BLaER1 (cell line): ENCODE results near the gene SERPINB1.

ENCODE experiments used
- H3K27ac ChIP-seq: shearing (Covaris generic); formaldehyde crosslinking; 2 replicates; pipeline ENCODE4 v1.8.1; 2022
- H3K27me3 ChIP-seq: shearing (Covaris generic); formaldehyde crosslinking; 2 replicates; pipeline ENCODE4 v1.8.1; 2022
- H3K36me3 ChIP-seq: shearing (Covaris generic); formaldehyde crosslinking; 2 replicates; pipeline ENCODE4 v1.8.1; 2022
- H3K4me1 ChIP-seq: shearing (Covaris generic); formaldehyde crosslinking; 2 replicates; pipeline ENCODE4 v1.8.1; 2022
- H3K4me2 ChIP-seq: shearing (Covaris generic); formaldehyde crosslinking; 2 replicates; pipeline ENCODE4 v1.8.1; 2022
- H3K4me3 ChIP-seq: shearing (Covaris generic); formaldehyde crosslinking; 2 replicates; pipeline ENCODE4 v1.8.1; 2022
- H3K9ac ChIP-seq: shearing (Covaris generic); formaldehyde crosslinking; 2 replicates; pipeline ENCODE4 v1.8.1; 2022
- H3K9me3 ChIP-seq: shearing (Covaris generic); formaldehyde crosslinking; 2 replicates; pipeline ENCODE4 v1.8.1; 2022
- H4K20me1 ChIP-seq: shearing (Covaris generic); formaldehyde crosslinking; 2 replicates; pipeline ENCODE4 v1.8.1; 2022
- Cebpa-rat ChIP-seq: shearing (Covaris generic); IDR thresholded peaks from 2 replicates; pipeline ENCODE4 v1.8.1; 2022

Gene SERPINB1

DNA sequence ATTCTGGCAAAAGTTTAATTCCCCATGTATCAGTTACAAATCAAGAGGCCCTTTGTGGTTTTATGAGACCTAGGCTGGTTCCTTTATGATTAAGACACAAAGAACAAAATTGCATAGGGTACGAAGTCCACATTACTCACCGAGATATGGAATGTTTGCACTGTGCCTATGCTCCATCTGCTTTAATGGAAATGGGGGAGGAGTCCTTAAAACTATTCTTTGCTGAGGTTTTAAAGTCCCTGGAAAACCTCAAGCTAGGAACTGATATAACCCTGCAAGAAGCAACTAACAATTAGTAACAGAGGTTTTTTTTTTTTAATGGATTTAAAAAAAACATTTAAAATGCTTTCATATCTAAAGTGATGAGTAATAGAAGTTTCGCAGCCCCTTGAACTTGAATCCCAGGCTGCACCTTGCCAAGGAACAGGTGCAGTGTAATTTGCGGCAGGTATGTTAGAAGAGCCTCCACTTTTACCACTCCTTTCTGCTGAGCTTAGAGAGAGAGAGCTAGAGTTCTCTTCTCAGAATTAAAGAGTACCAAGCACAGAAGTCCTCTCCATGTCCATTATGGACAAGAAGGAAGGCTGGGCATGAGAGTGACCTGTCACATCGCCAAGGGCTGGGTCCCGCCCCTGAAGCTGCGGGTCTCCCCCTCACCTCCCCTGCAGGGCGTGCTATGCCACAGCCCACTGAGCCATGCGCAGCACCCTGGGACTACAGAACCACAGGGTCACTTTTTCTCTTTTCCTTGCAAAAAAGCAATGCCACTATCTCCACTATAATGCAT, 2.3 kb downstream of the SERPINB1 start:
- Histone ChIP-seq H3K4me3 (peak overlapping the region; percentile 38; the same call in 1 of the 2 replicates), H3K27ac (no peak overlapping the region), H3K36me3 (peaks cover 17% of the 10 kb centered on the region; the same call in 1 of the 2 replicates), H3K9me3 (peaks cover 3% of the 10 kb centered on the region; the same call in 1 of the 2 replicates), H3K9ac (no peak overlapping the region), H4K20me1 (peaks cover 17% of the 10 kb centered on the region), H3K27me3 (peaks cover 62% of the 10 kb centered on the region), H3K4me1 (peaks cover 31% of the 10 kb centered on the region), H3K4me2 (peak overlapping the region; percentile 81)
- no peak for TF ChIP-seq Cebpa-rat

DNA sequence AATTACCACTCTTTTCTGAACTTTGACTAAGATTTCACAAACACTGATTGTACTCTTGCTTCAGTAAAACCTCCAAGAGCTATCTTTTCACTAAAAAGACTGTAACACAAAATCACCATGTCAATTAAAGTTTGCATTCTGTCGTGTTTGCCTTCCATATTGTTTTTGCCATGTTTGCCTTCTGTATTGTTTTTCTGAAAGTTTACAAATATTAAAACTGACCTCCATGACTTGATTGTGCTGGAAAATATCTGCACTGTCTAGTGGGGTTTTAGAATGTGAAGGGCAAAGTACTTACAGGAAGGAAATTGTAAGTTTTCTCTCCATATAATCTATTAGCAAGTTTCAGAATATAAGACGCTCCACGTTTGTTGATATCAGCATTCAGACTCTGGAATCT, 3.4 kb downstream of the SERPINB1 start:
- peaks cover 3% of the 10 kb centered on the region; the same call in 1 of the 2 replicates for H3K9me3 ChIP-seq
- no peak overlapping the region for H3K27ac ChIP-seq
- no peak overlapping the region for H3K9ac ChIP-seq
- peaks cover 61% of the 10 kb centered on the region for H3K27me3 ChIP-seq
- no peak overlapping the region for H3K4me2 ChIP-seq
- no peak overlapping the region for H3K4me3 ChIP-seq
- H4K20me1 ChIP-seq, result peaks cover 17% of the 10 kb centered on the region
- H3K4me1 ChIP-seq, result peaks cover 31% of the 10 kb centered on the region
- peaks cover 17% of the 10 kb centered on the region; the same call in 1 of the 2 replicates for H3K36me3 ChIP-seq
- no peak for TF ChIP-seq Cebpa-rat

DNA sequence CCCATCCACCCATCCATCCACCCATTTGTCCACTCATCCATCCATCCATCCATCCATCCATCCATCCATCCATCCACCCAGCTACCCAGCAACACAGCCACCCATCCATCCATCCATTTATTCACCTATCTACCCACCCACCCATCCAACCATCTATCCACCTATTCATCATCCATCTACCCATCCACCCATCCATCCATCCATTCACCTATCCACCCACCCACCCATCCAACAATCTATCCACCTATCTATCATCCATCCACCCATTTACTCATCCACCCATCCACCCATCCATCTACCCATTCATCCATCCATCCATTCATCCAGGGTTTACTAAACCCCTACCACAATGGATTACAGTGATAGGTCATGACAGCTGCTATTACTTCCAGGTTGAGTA, 7.4 kb downstream of the SERPINB1 start:
- Histone ChIP-seq H3K9me3 (no peaks in the 10 kb centered on the region; the same call in 1 of the 2 replicates), H3K27me3 (peaks cover 21% of the 10 kb centered on the region), H3K36me3 (peaks cover 17% of the 10 kb centered on the region; the same call in 1 of the 2 replicates), H3K9ac (no peak overlapping the region), H4K20me1 (peaks cover 1% of the 10 kb centered on the region), H3K4me3 (no peak overlapping the region), H3K4me1 (peaks cover 2% of the 10 kb centered on the region), H3K4me2 (no peak overlapping the region), H3K27ac (no peak overlapping the region)
- TF ChIP-seq Cebpa-rat, result no peak

DNA sequence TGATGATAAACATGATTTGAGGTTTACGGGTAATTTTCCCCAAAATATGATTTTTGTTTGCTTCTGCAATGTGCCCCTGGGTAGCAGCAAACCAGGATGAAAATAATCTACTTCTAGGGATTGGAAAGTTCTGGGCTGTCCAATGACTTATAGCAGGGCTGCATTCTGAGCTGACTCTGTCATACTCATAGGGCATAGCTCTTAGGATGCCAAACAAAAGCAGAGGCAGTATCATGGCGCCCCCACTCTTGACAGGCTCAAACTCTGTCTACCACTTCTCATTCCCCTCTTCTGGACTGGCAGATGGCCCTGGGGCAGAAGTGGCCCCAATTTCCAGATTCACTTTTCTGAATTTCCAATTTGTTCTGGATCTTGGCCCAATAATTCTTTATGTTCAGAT, 10.3 kb downstream of the SERPINB1 start:
- H3K4me3 ChIP-seq, result no peak overlapping the region
- no peaks in the 10 kb centered on the region for H4K20me1 ChIP-seq
- no peaks in the 10 kb centered on the region for H3K4me1 ChIP-seq
- no peak overlapping the region for H3K27ac ChIP-seq
- H3K9me3 ChIP-seq, result no peaks in the 10 kb centered on the region; the same call in 1 of the 2 replicates
- H3K27me3 ChIP-seq, result no peaks in the 10 kb centered on the region
- no peak overlapping the region for H3K4me2 ChIP-seq
- no peak overlapping the region for H3K9ac ChIP-seq
- H3K36me3 ChIP-seq, result 0 out of 2 replicates have a peak, but pooled peaks cover 13% of the 10 kb centered on the region
- no peak for TF ChIP-seq Cebpa-rat

DNA sequence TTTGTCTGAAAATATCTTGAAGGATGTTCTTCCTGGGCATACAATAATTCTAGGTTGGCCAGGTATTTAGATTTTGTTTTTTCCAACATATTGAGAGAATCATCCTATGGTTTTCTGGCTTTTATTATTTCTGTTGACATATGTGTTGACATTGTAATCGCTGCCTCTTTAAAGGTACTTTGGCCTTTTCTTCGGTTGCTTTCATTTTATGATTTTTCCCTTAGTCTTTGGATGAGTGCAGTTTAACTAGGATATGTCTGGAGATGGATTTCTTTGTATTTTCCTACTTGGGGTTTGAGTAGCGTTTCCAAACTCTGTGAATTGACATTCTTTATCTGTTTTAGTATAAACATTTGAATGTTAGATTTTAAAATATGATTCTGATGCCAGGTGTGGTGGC, 11.5 kb downstream of the SERPINB1 start:
- Histone ChIP-seq H3K4me2 (no peak overlapping the region), H3K9ac (no peak overlapping the region), H3K9me3 (no peaks in the 10 kb centered on the region; the same call in 1 of the 2 replicates), H4K20me1 (no peaks in the 10 kb centered on the region), H3K27ac (no peak overlapping the region), H3K4me1 (no peaks in the 10 kb centered on the region), H3K4me3 (no peak overlapping the region), H3K36me3 (0 out of 2 replicates have a peak, but pooled peaks cover 5% of the 10 kb centered on the region), H3K27me3 (no peaks in the 10 kb centered on the region)
- TF ChIP-seq Cebpa-rat, result no peak

DNA sequence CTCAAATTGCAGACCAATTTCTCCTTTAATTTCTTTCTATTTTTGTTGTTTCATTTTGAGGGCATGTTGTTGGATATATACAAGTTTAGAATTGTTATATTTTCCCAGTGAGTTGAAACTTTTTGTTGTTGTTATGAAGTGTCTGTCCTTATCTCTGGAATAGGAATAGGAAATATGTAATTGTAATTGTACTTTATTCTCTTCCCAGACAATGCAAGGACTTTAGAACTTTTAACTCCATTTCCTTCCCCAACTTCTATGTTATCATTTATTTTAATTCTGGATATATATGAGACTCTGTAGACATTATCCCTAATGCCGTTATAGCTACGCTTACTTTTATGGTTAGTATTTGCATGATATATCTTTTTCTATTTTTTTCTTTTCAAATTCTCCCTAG, 12.4 kb downstream of the SERPINB1 start:
- no peaks in the 10 kb centered on the region for H3K36me3 ChIP-seq
- H3K9ac ChIP-seq, result no peak overlapping the region
- H3K4me3 ChIP-seq, result no peak overlapping the region
- H3K9me3 ChIP-seq, result peaks cover 4% of the 10 kb centered on the region
- H3K27me3 ChIP-seq, result no peaks in the 10 kb centered on the region
- no peaks in the 10 kb centered on the region for H4K20me1 ChIP-seq
- no peaks in the 10 kb centered on the region for H3K4me1 ChIP-seq
- no peak overlapping the region for H3K4me2 ChIP-seq
- no peak overlapping the region for H3K27ac ChIP-seq
- no peak for TF ChIP-seq Cebpa-rat

DNA sequence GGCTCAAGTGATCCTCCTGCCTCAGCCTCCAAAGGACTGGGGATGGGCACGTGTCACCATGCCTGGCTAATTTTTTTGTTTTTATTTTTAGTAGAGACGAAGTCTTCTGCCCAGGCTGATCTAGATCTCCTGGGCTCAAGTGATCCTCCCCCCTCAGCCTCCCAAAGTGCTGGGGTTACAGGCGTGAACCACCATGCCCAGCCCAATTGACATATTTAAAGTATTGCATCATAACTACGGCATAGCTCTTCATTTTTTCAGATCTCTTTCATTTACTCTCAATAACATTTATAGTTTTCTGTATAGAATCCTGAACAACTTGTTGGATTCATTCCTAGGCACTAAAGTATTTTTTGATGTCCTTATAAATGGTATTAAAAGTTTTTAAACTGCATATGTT, 13.0 kb downstream of the SERPINB1 start:
- no peak overlapping the region for H3K4me2 ChIP-seq
- no peaks in the 10 kb centered on the region for H3K4me1 ChIP-seq
- no peak overlapping the region for H3K4me3 ChIP-seq
- no peaks in the 10 kb centered on the region for H3K36me3 ChIP-seq
- H3K9ac ChIP-seq, result no peak overlapping the region
- H3K27me3 ChIP-seq, result no peaks in the 10 kb centered on the region
- no peak overlapping the region for H3K27ac ChIP-seq
- TF ChIP-seq Cebpa-rat, result peak; percentile 75
- H3K9me3 ChIP-seq, result peaks cover 10% of the 10 kb centered on the region
- no peaks in the 10 kb centered on the region for H4K20me1 ChIP-seq

DNA sequence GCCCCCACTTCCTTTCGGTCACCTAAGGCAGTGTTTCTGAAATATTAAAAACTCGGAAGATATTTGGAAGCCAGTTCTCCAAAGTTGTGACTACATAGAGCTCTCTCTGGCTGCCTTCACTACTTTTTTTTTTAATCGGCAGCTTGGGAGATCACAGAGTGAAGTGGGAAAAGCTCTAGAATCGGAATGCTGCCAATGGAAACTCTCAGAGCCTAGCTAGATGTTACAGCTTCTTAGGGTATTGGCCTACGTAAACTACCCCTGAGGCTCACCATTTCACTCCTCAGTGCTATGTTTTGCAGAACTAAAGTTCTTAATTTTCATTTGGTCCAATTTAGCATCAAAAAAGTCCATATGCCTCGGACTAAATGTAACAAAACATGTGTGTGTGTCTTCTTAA, 14.5 kb downstream of the SERPINB1 start:
- Histone ChIP-seq H4K20me1 (no peaks in the 10 kb centered on the region), H3K9me3 (peaks cover 23% of the 10 kb centered on the region), H3K9ac (no peak overlapping the region), H3K4me2 (no peak overlapping the region), H3K36me3 (peaks cover 8% of the 10 kb centered on the region; the same call in 1 of the 2 replicates), H3K27me3 (no peaks in the 10 kb centered on the region), H3K27ac (no peak overlapping the region), H3K4me3 (no peak overlapping the region), H3K4me1 (peaks cover 2% of the 10 kb centered on the region)
- TF ChIP-seq Cebpa-rat, result no peak

DNA sequence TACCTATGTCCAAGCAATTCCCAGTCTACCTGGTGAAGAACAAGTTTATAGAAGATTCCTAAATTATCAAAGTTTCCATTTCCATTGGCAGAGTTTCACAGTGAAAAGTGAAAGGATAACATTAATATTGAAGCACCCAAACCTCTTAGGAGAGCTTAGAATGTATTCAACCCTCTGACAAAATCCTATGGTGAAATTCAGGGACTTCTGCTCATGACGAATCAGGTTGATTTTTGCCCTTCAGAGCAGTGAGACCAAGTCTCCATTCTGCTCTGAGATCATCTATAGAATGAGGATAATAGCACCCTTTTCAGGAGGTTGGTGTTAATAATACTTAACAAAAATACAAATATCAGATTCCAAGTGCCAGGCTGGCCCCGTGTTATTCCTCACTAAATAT, 15.5 kb downstream of the SERPINB1 start:
- Histone ChIP-seq H3K27ac (no peak overlapping the region), H3K36me3 (peaks cover 8% of the 10 kb centered on the region; the same call in 1 of the 2 replicates), H3K9me3 (peaks cover 23% of the 10 kb centered on the region), H3K27me3 (no peaks in the 10 kb centered on the region), H3K9ac (no peak overlapping the region), H3K4me1 (peaks cover 13% of the 10 kb centered on the region), H4K20me1 (no peaks in the 10 kb centered on the region), H3K4me2 (no peak overlapping the region), H3K4me3 (no peak overlapping the region)
- TF ChIP-seq Cebpa-rat, result no peak

DNA sequence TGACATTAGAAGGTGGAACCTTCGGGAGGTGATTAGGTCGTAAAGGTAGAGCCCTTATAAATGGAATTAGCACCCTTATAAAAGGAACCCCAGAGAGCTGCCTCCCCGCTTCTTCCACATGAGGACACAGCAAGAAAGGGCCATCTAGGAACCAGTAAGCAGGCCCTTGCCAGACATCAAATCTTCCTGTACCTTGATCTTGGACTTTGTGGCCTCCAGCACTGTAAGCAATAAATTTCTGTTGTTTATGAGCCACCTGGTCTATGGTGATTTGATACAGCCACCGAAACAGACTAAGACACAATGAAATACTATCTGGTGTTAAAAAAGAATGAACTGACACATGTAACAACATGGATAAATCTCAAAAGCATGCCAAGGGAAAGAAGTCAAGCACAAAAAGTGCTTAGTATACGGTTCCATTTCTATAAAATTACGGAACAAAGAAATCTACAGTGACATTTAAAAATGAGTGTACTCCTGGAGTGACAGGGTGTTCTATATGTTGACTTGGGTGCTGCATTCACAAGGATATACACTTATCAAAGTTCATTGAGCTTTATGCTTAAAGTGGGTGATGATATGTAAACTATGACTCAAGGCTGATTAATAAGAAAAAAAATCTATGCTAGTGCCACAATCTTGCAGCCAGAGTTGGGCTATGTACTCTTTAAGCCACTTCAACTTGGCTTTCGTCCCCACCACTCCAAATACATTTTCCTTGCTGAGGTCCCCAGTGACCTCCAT, 18.4 kb downstream of the SERPINB1 start:
- no peak overlapping the region for H3K4me3 ChIP-seq
- H4K20me1 ChIP-seq, result no peaks in the 10 kb centered on the region
- no peak for TF ChIP-seq Cebpa-rat
- peaks cover 8% of the 10 kb centered on the region; the same call in 1 of the 2 replicates for H3K36me3 ChIP-seq
- H3K4me1 ChIP-seq, result peaks cover 41% of the 10 kb centered on the region
- H3K4me2 ChIP-seq, result no peak overlapping the region
- peaks cover 23% of the 10 kb centered on the region for H3K9me3 ChIP-seq
- H3K27ac ChIP-seq, result no peak overlapping the region; the same call in 1 of the 2 replicates
- H3K27me3 ChIP-seq, result no peaks in the 10 kb centered on the region
- no peak overlapping the region for H3K9ac ChIP-seq
